ENCODE data around the gene ANKRD6. TPM values are rescaled to one million over a fixed set of nuclear protein-coding genes. Genes with fewer than 3 reads are reported as not detected.

ANKRD6 gene
- total RNA-seq, 1 experiment from 2014 or later: 25.4 TPM

DNA sequence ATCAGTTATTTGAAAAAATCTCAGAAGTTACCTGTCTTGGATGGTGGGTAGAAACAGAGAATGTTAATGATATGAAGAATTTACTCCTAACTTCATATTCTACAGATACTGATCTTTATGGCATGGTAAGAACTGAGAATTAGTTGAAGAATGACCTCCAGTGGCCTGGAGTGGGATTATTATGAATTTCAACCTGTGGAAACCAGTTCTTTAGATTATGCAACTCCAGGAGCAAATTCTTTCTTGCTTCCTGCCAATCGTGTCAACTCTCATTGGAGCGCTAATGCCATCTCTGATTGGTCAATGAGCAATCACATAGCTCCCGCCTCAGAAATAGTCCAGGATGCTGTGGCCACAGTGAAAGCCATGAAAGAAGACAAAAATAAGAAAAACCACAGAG lies 165.0 kb downstream of the ANKRD6 start:
- Histone ChIP-seq H3K27me3 (replicated peaks; ENCODE audit: insufficient read depth, low read depth, low read length, poor library complexity) (no peaks in the 10 kb centered on the region), H3K4me1 (ENCODE audit: insufficient read depth, low read length, poor library complexity, severe bottlenecking) (no peaks in the 10 kb centered on the region), H3K27ac (ENCODE audit: low read depth, low read length, poor library complexity, severe bottlenecking) (no peak overlapping the region), H3K36me3 (ENCODE audit: insufficient read depth, low read length, poor library complexity, severe bottlenecking) (no peaks in the 10 kb centered on the region), H3K9me3 (ENCODE audit: low read depth, low read length, poor library complexity, severe bottlenecking) (no peaks in the 10 kb centered on the region), H3K4me3 (ENCODE audit: low read depth, low read length, poor library complexity, severe bottlenecking) (no peak overlapping the region)
- no peak for TF ChIP-seq EZH2 (IDR thresholded peaks at IDR 0.05; ENCODE audit: borderline replicate concordance, low read depth, low read length, poor library complexity, severe bottlenecking)
- TF ChIP-seq, protein P1, sequence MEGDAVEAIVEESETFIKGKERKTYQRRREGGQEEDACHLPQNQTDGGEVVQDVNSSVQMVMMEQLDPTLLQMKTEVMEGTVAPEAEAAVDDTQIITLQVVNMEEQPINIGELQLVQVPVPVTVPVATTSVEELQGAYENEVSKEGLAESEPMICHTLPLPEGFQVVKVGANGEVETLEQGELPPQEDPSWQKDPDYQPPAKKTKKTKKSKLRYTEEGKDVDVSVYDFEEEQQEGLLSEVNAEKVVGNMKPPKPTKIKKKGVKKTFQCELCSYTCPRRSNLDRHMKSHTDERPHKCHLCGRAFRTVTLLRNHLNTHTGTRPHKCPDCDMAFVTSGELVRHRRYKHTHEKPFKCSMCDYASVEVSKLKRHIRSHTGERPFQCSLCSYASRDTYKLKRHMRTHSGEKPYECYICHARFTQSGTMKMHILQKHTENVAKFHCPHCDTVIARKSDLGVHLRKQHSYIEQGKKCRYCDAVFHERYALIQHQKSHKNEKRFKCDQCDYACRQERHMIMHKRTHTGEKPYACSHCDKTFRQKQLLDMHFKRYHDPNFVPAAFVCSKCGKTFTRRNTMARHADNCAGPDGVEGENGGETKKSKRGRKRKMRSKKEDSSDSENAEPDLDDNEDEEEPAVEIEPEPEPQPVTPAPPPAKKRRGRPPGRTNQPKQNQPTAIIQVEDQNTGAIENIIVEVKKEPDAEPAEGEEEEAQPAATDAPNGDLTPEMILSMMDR (conservative IDR thresholded peaks at IDR 0.05; ENCODE audit: low read depth, low read length): peak; percentile 40; the same call in 1 of the 2 replicates
- CTCF ChIA-PET: no interaction called here
- peak; percentile 63 for DNase-seq (ENCODE audit: low spot score)
- BruUV-seq (replicated peaks): no TSS peak
- intact Hi-C loops (cut with micrococcal nuclease; ENCODE audit: unreplicated experiment): loop anchor here (5.0 kb wide), 1 partner anchor 161 kb away; no protein-coding TSS in a partner anchor
- POLR2A ChIA-PET (ENCODE audit: low non-redundant PET): no interaction called here

DNA sequence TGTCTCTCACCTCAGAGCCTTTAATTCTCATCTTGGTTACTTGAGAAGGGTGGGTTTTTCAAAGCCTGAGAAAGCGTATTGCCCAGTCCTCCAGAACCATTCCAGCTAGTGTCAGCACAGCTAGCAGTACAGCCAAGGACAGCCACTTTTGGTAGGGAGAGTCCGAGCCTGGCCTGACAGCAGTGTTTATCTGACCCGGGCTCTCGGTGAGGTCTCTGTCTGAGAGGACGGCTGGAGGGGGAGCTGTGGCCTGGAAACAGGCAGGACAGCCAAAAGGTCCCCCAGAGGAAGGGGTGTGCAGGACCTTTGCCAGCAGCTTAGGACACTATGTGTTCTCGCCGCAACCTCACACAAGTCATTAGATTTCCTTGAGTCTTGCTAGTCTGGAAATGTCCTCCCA lies 166.8 kb downstream of the ANKRD6 start:
- DNase-seq (ENCODE audit: low spot score): no peak
- no peaks in the 10 kb centered on the region for H3K4me1 ChIP-seq (ENCODE audit: insufficient read depth, low read length, poor library complexity, severe bottlenecking)
- no peaks in the 10 kb centered on the region for H3K9me3 ChIP-seq (ENCODE audit: low read depth, low read length, poor library complexity, severe bottlenecking)
- H3K27me3 ChIP-seq (replicated peaks; ENCODE audit: insufficient read depth, low read depth, low read length, poor library complexity): no peaks in the 10 kb centered on the region
- H3K4me3 ChIP-seq (ENCODE audit: low read depth, low read length, poor library complexity, severe bottlenecking): no peak overlapping the region
- no TSS peak for BruUV-seq (replicated peaks)
- intact Hi-C loops (cut with micrococcal nuclease; ENCODE audit: unreplicated experiment): loop anchor here (5.0 kb wide), 1 partner anchor 162 kb away; no protein-coding TSS in a partner anchor
- ChIA-PET POLR2A (ENCODE audit: low non-redundant PET) (no interaction called here), CTCF (no interaction called here)
- TF ChIP-seq, protein P1 (conservative IDR thresholded peaks at IDR 0.05; ENCODE audit: low read depth, low read length): no peak
- TF ChIP-seq EZH2 (IDR thresholded peaks at IDR 0.05; ENCODE audit: borderline replicate concordance, low read depth, low read length, poor library complexity, severe bottlenecking): no peak
- no peak overlapping the region for H3K27ac ChIP-seq (ENCODE audit: low read depth, low read length, poor library complexity, severe bottlenecking)
- H3K36me3 ChIP-seq (ENCODE audit: insufficient read depth, low read length, poor library complexity, severe bottlenecking): no peaks in the 10 kb centered on the region

DNA sequence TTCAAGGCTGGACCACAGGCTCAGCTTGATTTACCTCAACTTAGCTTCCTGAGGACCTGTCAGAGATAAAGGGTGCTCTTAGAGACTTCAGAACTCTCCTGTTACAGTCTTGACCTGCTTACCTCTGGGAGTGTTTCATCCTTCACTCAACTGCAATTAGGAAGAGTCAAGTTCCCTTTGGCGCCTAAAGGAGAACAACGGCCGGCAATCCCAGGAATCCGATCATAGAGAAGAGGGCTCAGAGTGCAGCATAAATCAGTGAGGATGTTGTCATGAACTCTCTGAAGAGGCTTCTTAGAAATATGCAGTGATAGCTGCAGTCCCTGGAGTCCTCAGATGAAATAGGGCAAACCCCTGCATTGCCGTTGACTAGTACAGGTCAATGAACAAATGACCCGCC lies 169.2 kb downstream of the ANKRD6 start:
- POLR2A ChIA-PET (ENCODE audit: low non-redundant PET): no interaction called here
- CTCF ChIA-PET: no interaction called here
- Histone ChIP-seq H3K4me3 (ENCODE audit: low read depth, low read length, poor library complexity, severe bottlenecking) (no peak overlapping the region), H3K27me3 (replicated peaks; ENCODE audit: insufficient read depth, low read depth, low read length, poor library complexity) (no peaks in the 10 kb centered on the region), H3K4me1 (ENCODE audit: insufficient read depth, low read length, poor library complexity, severe bottlenecking) (no peaks in the 10 kb centered on the region), H3K9me3 (ENCODE audit: low read depth, low read length, poor library complexity, severe bottlenecking) (no peaks in the 10 kb centered on the region), H3K36me3 (ENCODE audit: insufficient read depth, low read length, poor library complexity, severe bottlenecking) (no peaks in the 10 kb centered on the region), H3K27ac (ENCODE audit: low read depth, low read length, poor library complexity, severe bottlenecking) (no peak overlapping the region)
- TF ChIP-seq, protein P1 (conservative IDR thresholded peaks at IDR 0.05; ENCODE audit: low read depth, low read length): no peak
- TF ChIP-seq EZH2 (IDR thresholded peaks at IDR 0.05; ENCODE audit: borderline replicate concordance, low read depth, low read length, poor library complexity, severe bottlenecking): no peak
- no TSS peak for BruUV-seq (replicated peaks)
- intact Hi-C loops (cut with micrococcal nuclease; ENCODE audit: unreplicated experiment): no loop called here
- no peak for DNase-seq (ENCODE audit: low spot score)

Measured in A673 (cell line).